CD14-positive monocyte (primary cell): ENCODE data around the gene CEP89. TPM values are rescaled to one million over a fixed set of nuclear protein-coding genes. Genes with fewer than 3 reads are reported as not detected.

Experiments
- DNase-seq, 3 donors: peaks; one replicate each; pipeline ENCODE4 v3.0.0-alpha.2; 2011 to 2022
- H2AFZ ChIP-seq: 2 replicates; pipeline ENCODE4 v1.6.0; 2012; ENCODE audit warnings: mild to moderate bottlenecking, low read depth, low read length, inconsistent platforms; ENCODE audit not compliant: insufficient read depth, poor library complexity, severe bottlenecking
- H3K27ac ChIP-seq, 2 donors: 1 replicate in 1 of 2; 2 replicates in 1 of 2; pipeline ENCODE4 v1.5.1; 2012 to 2013; ENCODE audit warnings: low read length in 2 of 2, control low read depth in 1 of 2, inconsistent platforms in 1 of 2, low read depth in 1 of 2, mild to moderate bottlenecking in 1 of 2
- H3K27me3 ChIP-seq, 2 donors: one replicate each; pipeline versions ENCODE4 v1.6.0 to v1.6.1; 2011 to 2013; ENCODE audit warnings: low read length in 2 of 2; ENCODE audit not compliant: control insufficient read depth in 2 of 2, insufficient read depth in 2 of 2
- H3K36me3 ChIP-seq, 2 donors: replicated peaks in 1 of 2; 1 replicate in 1 of 2; 2 replicates in 1 of 2; pipeline versions ENCODE4 v1.5.1 to v1.6.1; 2012 to 2013; ENCODE audit warnings: low read length in 2 of 2, control low read depth in 1 of 2, inconsistent platforms in 1 of 2, mild to moderate bottlenecking in 1 of 2; ENCODE audit not compliant: insufficient read depth in 2 of 2, control insufficient read depth in 1 of 2
- H3K4me1 ChIP-seq, 2 donors: 1 replicate in 1 of 2; 2 replicates in 1 of 2; pipeline versions ENCODE4 v1.5.1 to v1.6.1; 2012 to 2013; ENCODE audit warnings: low read length in 2 of 2, control low read depth in 1 of 2, inconsistent platforms in 1 of 2, mild to moderate bottlenecking in 1 of 2, moderate library complexity in 1 of 2; ENCODE audit not compliant: insufficient read depth in 2 of 2, control insufficient read depth in 1 of 2
- H3K4me2 ChIP-seq: replicated peaks from 2 replicates; pipeline ENCODE3; 2012; ENCODE audit warnings: low read length, moderate library complexity, mild to moderate bottlenecking; ENCODE audit not compliant: poor library complexity, severe bottlenecking; ENCODE audit errors: extremely low read depth
- H3K4me3 ChIP-seq, 3 experiments: fragments of 200-600 bp in 1 of 3; sonication (generic) in 1 of 3; replicated peaks in 1 of 3; 1 replicate in 2 of 3; 2 replicates in 1 of 3; pipeline ENCODE4 v1.5.1; 2011 to 2013; ENCODE audit warnings: low read length in 3 of 3, mild to moderate bottlenecking in 3 of 3, control low read depth in 2 of 3, low read depth in 2 of 3, inconsistent platforms in 1 of 3, moderate library complexity in 1 of 3
- H3K79me2 ChIP-seq: 2 replicates; pipeline ENCODE4 v1.6.0; 2012; ENCODE audit warnings: mild to moderate bottlenecking, control low read depth, inconsistent platforms, low read length, moderate library complexity; ENCODE audit not compliant: insufficient read depth
- H3K9ac ChIP-seq: 2 replicates; pipeline ENCODE4 v1.6.0; 2017; ENCODE audit warnings: low read length, mild to moderate bottlenecking; ENCODE audit not compliant: insufficient read depth, poor library complexity, severe bottlenecking
- H3K9me3 ChIP-seq, 2 donors: replicated peaks in 1 of 2; 1 replicate in 1 of 2; 2 replicates in 1 of 2; pipeline versions ENCODE4 v1.5.1 to v1.6.1; 2012 to 2013; ENCODE audit warnings: low read length in 2 of 2, control low read depth in 1 of 2; ENCODE audit not compliant: control insufficient read depth in 1 of 2, insufficient read depth in 1 of 2
- H4K20me1 ChIP-seq: 2 replicates; pipeline ENCODE4 v1.6.0; 2012; ENCODE audit warnings: mild to moderate bottlenecking, low read length, control low read depth, moderate library complexity; ENCODE audit not compliant: insufficient read depth
- H3K27ac Mint-ChIP-seq, 7 donors: one replicate each; pipeline ENCODE4 v1.8.0; 2020; ENCODE audit warnings: mild to moderate bottlenecking in 7 of 7, mixed read lengths in 7 of 7, moderate library complexity in 6 of 7, inconsistent platforms in 2 of 7
- H3K27me3 Mint-ChIP-seq, 3 donors: one replicate each; pipeline ENCODE4 v1.8.0; 2021 to 2022; ENCODE audit warnings: low read depth in 3 of 3, mild to moderate bottlenecking in 3 of 3, mixed read lengths in 3 of 3, moderate library complexity in 3 of 3, inconsistent platforms in 1 of 3
- H3K36me3 Mint-ChIP-seq, 2 donors: one replicate each; pipeline ENCODE4 v1.8.0; 2020; ENCODE audit warnings: mixed read lengths in 2 of 2, inconsistent platforms in 1 of 2, mild to moderate bottlenecking in 1 of 2
- H3K4me1 Mint-ChIP-seq: one replicate; pipeline ENCODE4 v1.8.0; 2020; ENCODE audit warnings: mild to moderate bottlenecking, mixed read lengths
- H3K4me3 Mint-ChIP-seq, 2 donors: one replicate each; pipeline ENCODE4 v1.8.0; 2020; ENCODE audit warnings: mild to moderate bottlenecking in 2 of 2, mixed read lengths in 2 of 2, moderate library complexity in 1 of 2
- H3K9me3 Mint-ChIP-seq, 7 donors: one replicate each; pipeline ENCODE4 v1.8.0; 2020 to 2022; ENCODE audit warnings: mixed read lengths in 7 of 7, mild to moderate bottlenecking in 6 of 7, moderate library complexity in 6 of 7, inconsistent platforms in 2 of 7
- CTCF ChIP-seq: fragments of 200-600 bp; IDR thresholded peaks from one replicate; pipeline ENCODE4 v1.8.0; 2022; ENCODE audit warnings: antibody characterized with exemption, mild to moderate bottlenecking
- WGBS: methylation state at CpG from one replicate; pipeline ENCODE4 v1.1.5; 2013; ENCODE audit warnings: missing lambda C conversion rate; ENCODE audit not compliant: insufficient coverage; 5-methylcytosine and 5-hydroxymethylcytosine counted together
- intact Hi-C, 2 donors: fragments of 100-400 bp; cut with micrococcal nuclease; formaldehyde crosslinking; loops; one replicate each; pipeline versions ENCODE4 v1.15.0 to v1.15.1; 2023
- polyA plus RNA-seq, 3 donors: library from polyadenylated mRNA; depleted of rRNA in 1 of 3; unstranded in 2 of 3; stranded (reverse) in 1 of 3; fragments of 300-500 nt in 2 of 3; fragments of >200 nt in 1 of 3; fragmentation: Illumina TruSeq in 2 of 3; gene quantifications; 1 replicate in 2 of 3; 2 replicates in 1 of 3; pipeline ENCODE4 v1.2.3, GENCODE V29; 2012 to 2021

CEP89 gene
- polyA plus RNA-seq, 3 donors: 4.6 to 6.5 (median 4.7) TPM

- H3K4me2 ChIP-seq: no peak overlapping the region
- no peak overlapping the region for H3K4me3 Mint-ChIP-seq
- WGBS: no CpG with 5 or more reads among the region's 2 CpGs
- no peak overlapping the region for H3K27ac Mint-ChIP-seq
- H3K9ac ChIP-seq: no peak overlapping the region
- no peaks in the 10 kb centered on the region for H3K4me1 ChIP-seq
- peaks cover 13 to 48% of the 10 kb centered on the region in 2 donors for H3K36me3 ChIP-seq
- H3K27me3 Mint-ChIP-seq: no peaks in the 10 kb centered on the region
- no peaks in the 10 kb centered on the region for H3K79me2 ChIP-seq
- H4K20me1 ChIP-seq: no peaks in the 10 kb centered on the region
- H3K4me1 Mint-ChIP-seq: no peaks in the 10 kb centered on the region
- no peaks in the 10 kb centered on the region for H3K27me3 ChIP-seq
- peaks cover 44 to 73% of the 10 kb centered on the region in 2 donors for H3K36me3 Mint-ChIP-seq
- H3K27ac ChIP-seq: no peak overlapping the region
- intact Hi-C loops: no loop called here
- peaks cover 10 to 15% of the 10 kb centered on the region in 2 donors for H3K9me3 ChIP-seq
- no peak overlapping the region for H3K4me3 ChIP-seq
- no peak overlapping the region for H2AFZ ChIP-seq
- peaks cover 7 to 22% (median 19%) of the 10 kb centered on the region in 7 donors for H3K9me3 Mint-ChIP-seq
- no peak for DNase-seq
- TF ChIP-seq CTCF: no peak
Observed at GRCh38 chr19:32928806-32929205, 43.0 kb downstream of the CEP89 start.

- H3K27me3 Mint-ChIP-seq: no peaks in the 10 kb centered on the region
- peaks cover 7 to 27% of the 10 kb centered on the region in 2 donors for H3K36me3 ChIP-seq
Observed at GRCh38 chr19:32924200-32924599, 47.6 kb downstream of the CEP89 start.

More at GRCh38 chr19:32924200-32924599, 47.6 kb downstream of the CEP89 start:
- peaks cover 10 to 15% of the 10 kb centered on the region in 2 donors for H3K9me3 ChIP-seq
- intact Hi-C loops: no loop called here
- no peak for TF ChIP-seq CTCF
- no peak overlapping the region for H3K4me3 ChIP-seq
- Mint-ChIP-seq H3K4me3 (no peak overlapping the region), H3K36me3 (peaks cover 28 to 63% of the 10 kb centered on the region in 2 donors), H3K9me3 (peaks cover 7 to 16% (median 14%) of the 10 kb centered on the region in 7 donors), H3K4me1 (no peaks in the 10 kb centered on the region), H3K27ac (peak overlapping the region in 1 of 7 donors; percentile 44)
- no peak overlapping the region for H3K9ac ChIP-seq
- no peaks in the 10 kb centered on the region for H4K20me1 ChIP-seq
- 95% methylated on average over 4 of the region's 6 CpGs for WGBS
- no peak for DNase-seq
- H2AFZ ChIP-seq: no peak overlapping the region
- H3K27ac ChIP-seq: no peak overlapping the region
- no peaks in the 10 kb centered on the region for H3K27me3 ChIP-seq
- no peak overlapping the region for H3K4me2 ChIP-seq
- no peaks in the 10 kb centered on the region for H3K4me1 ChIP-seq
- H3K79me2 ChIP-seq: no peaks in the 10 kb centered on the region
